OCI-LY1 (cell line): Measurements from ENCODE around the gene ADTRP.

Source experiments
- CTCF ChIP-seq: fragments of 200-600 bp; sonication (generic), shearing (Covaris generic); IDR thresholded peaks from 2 replicates; pipeline ENCODE4 v1.5.1; 2017; ENCODE audit warnings: mild to moderate bottlenecking, antibody characterized with exemption, low read length, moderate library complexity, mixed read lengths
- EZH2 ChIP-seq: fragments of 200-600 bp; sonication (generic), shearing (Covaris generic); IDR thresholded peaks from 2 replicates; pipeline ENCODE4 v1.8.0; 2017; ENCODE audit warnings: borderline replicate concordance, mixed run types, mild to moderate bottlenecking, antibody characterized with exemption, low read length, moderate library complexity, mixed read lengths

GRCh38 chr6:11738661-11739375, 39.8 kb downstream of the ADTRP start:
- TF ChIP-seq CTCF (no peak), EZH2 (no peak)
